ENCODE results near the gene SFTA2. TPM values are rescaled to one million over a fixed set of nuclear protein-coding genes. Genes with fewer than 3 reads are reported as not detected.

The SFTA2 gene
- total RNA-seq, 3 donors from 2014 or later (not counting 1 experiment from before 2014, with no cell fraction given), result not detected

DNA sequence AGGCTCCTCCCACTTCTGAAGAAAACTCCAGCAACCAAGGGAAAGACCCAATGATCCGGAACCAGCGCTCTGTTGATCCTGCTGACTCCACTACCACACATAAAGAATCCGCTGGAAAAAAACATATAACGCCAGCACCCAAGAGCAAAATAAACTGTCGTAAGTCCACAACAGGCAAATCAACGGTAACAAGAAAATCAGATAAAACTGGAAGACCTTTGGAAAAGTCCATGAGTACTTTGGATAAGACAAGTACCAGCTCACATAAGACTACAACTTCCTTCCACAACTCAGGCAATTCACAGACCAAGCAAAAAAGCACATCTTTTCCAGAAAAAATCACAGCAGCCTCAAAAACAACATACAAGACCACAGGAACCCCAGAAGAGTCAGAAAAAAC is 16.8 kb upstream of the SFTA2 start:
- H3K4me1 Mint-ChIP-seq, result no peaks in the 10 kb centered on the region
- Histone ChIP-seq H3K27me3 (ENCODE audit: control insufficient read depth, insufficient read depth, low read length) (no peaks in the 10 kb centered on the region), H3K27ac (ENCODE audit: low read length) (no peak overlapping the region), H3K4me1 (ENCODE audit: control insufficient read depth, insufficient read depth, low read length) (no peaks in the 10 kb centered on the region), H3K9me3 (ENCODE audit: control insufficient read depth, insufficient read depth, low read length) (no peaks in the 10 kb centered on the region), H3K4me3 (ENCODE audit: low read length) (no peak overlapping the region), H3K36me3 (ENCODE audit: control insufficient read depth, insufficient read depth, low read length) (no peaks in the 10 kb centered on the region)
- H3K27ac Mint-ChIP-seq, result no peak overlapping the region
- no peaks in the 10 kb centered on the region for H3K36me3 Mint-ChIP-seq
- peaks cover 68 to 84% of the 10 kb centered on the region in 2 donors for H3K27me3 Mint-ChIP-seq (ENCODE audit: low read depth in 2 of 2)
- DNase-seq (no peak), ATAC-seq (no peak)
- H3K4me3 Mint-ChIP-seq, result no peak overlapping the region
- peaks cover 0 to 5% of the 10 kb centered on the region in 2 donors for H3K9me3 Mint-ChIP-seq
- WGBS (ENCODE audit: insufficient coverage), result 95% methylated on average over 6 of the region's 6 CpGs
- no peak for TF ChIP-seq CTCF (IDR thresholded peaks at IDR 0.05)
- intact Hi-C loops (cut with micrococcal nuclease), result no loop called here

DNA sequence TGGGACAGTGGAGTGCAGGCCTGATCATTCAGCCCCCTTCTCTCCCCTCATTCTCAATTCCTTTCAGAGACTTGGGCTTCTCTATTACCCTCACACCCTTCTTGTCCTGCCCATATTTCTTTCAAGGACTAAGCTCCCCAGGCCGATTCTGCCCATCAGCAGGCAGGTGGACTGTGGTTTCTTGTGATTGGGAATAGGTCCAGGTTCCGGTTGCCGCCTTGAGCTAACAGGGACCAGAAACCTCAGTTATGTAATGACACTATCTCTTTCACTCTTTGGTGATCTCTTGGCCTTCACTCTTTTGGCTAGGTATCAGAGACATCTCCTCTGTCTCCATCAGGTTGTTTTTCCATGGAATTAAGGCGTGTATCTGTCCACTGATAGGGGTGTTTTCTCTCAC is 15.3 kb upstream of the SFTA2 start:
- Histone ChIP-seq H3K27ac (ENCODE audit: low read length) (no peak overlapping the region), H3K4me1 (ENCODE audit: control insufficient read depth, insufficient read depth, low read length) (no peaks in the 10 kb centered on the region), H3K36me3 (ENCODE audit: control insufficient read depth, insufficient read depth, low read length) (no peaks in the 10 kb centered on the region), H3K9me3 (ENCODE audit: control insufficient read depth, insufficient read depth, low read length) (no peaks in the 10 kb centered on the region), H3K27me3 (ENCODE audit: control insufficient read depth, insufficient read depth, low read length) (peaks cover 5% of the 10 kb centered on the region), H3K4me3 (ENCODE audit: low read length) (no peak overlapping the region)
- Mint-ChIP-seq H3K9me3 (peaks cover 0 to 5% of the 10 kb centered on the region in 2 donors), H3K4me1 (no peaks in the 10 kb centered on the region), H3K27me3 (ENCODE audit: low read depth in 2 of 2) (peaks cover 66 to 84% of the 10 kb centered on the region in 2 donors), H3K27ac (no peak overlapping the region), H3K4me3 (no peak overlapping the region), H3K36me3 (no peaks in the 10 kb centered on the region)
- intact Hi-C loops (cut with micrococcal nuclease), result no loop called here
- WGBS (ENCODE audit: insufficient coverage), result 89% methylated on average over 4 of the region's 4 CpGs
- DNase-seq (no peak), ATAC-seq (no peak)
- TF ChIP-seq CTCF (IDR thresholded peaks at IDR 0.05), result no peak

- H3K36me3 ChIP-seq (ENCODE audit: control insufficient read depth, insufficient read depth, low read length), result no peaks in the 10 kb centered on the region
- H3K9me3 Mint-ChIP-seq, result peaks cover 0 to 2% of the 10 kb centered on the region in 2 donors
- 89% methylated on average over 3 of the region's 5 CpGs for WGBS (ENCODE audit: insufficient coverage)
- no peak overlapping the region for H3K4me3 ChIP-seq (ENCODE audit: low read length)
- no peaks in the 10 kb centered on the region for H3K4me1 Mint-ChIP-seq
- intact Hi-C loops (cut with micrococcal nuclease), result no loop called here
- no peaks in the 10 kb centered on the region for H3K36me3 Mint-ChIP-seq
- ATAC-seq, result no peak
- H3K27me3 Mint-ChIP-seq (ENCODE audit: low read depth in 2 of 2), result peaks cover 59 to 84% of the 10 kb centered on the region in 2 donors
- H3K9me3 ChIP-seq (ENCODE audit: control insufficient read depth, insufficient read depth, low read length), result no peaks in the 10 kb centered on the region
- H3K4me1 ChIP-seq (ENCODE audit: control insufficient read depth, insufficient read depth, low read length), result no peaks in the 10 kb centered on the region
- H3K27ac ChIP-seq (ENCODE audit: low read length), result no peak overlapping the region
- no peak for TF ChIP-seq CTCF (IDR thresholded peaks at IDR 0.05)
- H3K27me3 ChIP-seq (ENCODE audit: control insufficient read depth, insufficient read depth, low read length), result peaks cover 5% of the 10 kb centered on the region
- no peak overlapping the region for H3K27ac Mint-ChIP-seq
- no peak for DNase-seq
- no peak overlapping the region for H3K4me3 Mint-ChIP-seq
These were observed 13.3 kb upstream of the SFTA2 start for GRCh38 chr6:30945281-30945680.

DNA sequence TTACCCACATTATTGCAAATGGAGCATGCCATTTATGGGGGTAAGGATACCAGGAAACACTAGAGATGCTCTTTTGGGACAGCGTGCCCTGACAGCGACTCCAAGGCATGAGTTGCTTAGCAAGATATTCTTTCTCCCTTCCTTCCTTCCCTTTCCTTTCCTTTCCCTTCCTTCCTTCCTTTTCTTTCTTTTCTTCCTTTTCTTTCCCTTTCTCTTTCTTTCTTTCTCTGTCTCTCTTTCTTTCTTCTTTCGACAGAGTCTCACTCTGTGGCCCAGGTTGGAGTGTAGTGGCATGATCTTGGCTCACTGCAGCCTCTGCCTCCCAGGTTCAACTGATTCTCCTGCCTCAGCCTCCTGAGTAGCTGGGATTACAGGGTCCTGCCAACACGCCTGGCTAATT is 12.1 kb upstream of the SFTA2 start:
- no peaks in the 10 kb centered on the region for H3K9me3 ChIP-seq (ENCODE audit: control insufficient read depth, insufficient read depth, low read length)
- H3K27ac ChIP-seq (ENCODE audit: low read length), result no peak overlapping the region
- peaks cover 49 to 76% of the 10 kb centered on the region in 2 donors for H3K27me3 Mint-ChIP-seq (ENCODE audit: low read depth in 2 of 2)
- intact Hi-C loops (cut with micrococcal nuclease), result no loop called here
- H3K36me3 Mint-ChIP-seq, result no peaks in the 10 kb centered on the region
- no peak overlapping the region for H3K4me3 ChIP-seq (ENCODE audit: low read length)
- H3K4me1 ChIP-seq (ENCODE audit: control insufficient read depth, insufficient read depth, low read length), result no peaks in the 10 kb centered on the region
- H3K9me3 Mint-ChIP-seq, result no peaks in the 10 kb centered on the region
- no peak overlapping the region for H3K4me3 Mint-ChIP-seq
- WGBS (ENCODE audit: insufficient coverage), result 91% methylated on average over 3 of the region's 4 CpGs
- ATAC-seq (no peak), DNase-seq (no peak)
- no peaks in the 10 kb centered on the region for H3K4me1 Mint-ChIP-seq
- H3K27me3 ChIP-seq (ENCODE audit: control insufficient read depth, insufficient read depth, low read length), result peaks cover 5% of the 10 kb centered on the region
- no peak overlapping the region for H3K27ac Mint-ChIP-seq
- no peaks in the 10 kb centered on the region for H3K36me3 ChIP-seq (ENCODE audit: control insufficient read depth, insufficient read depth, low read length)
- no peak for TF ChIP-seq CTCF (IDR thresholded peaks at IDR 0.05)
